KG1 (cell line): ENCODE data around the gene PPM1H.
"Not testable (repeated sequence)": the region's sequence is repeated elsewhere in the genome, so short reads cannot be mapped to it uniquely, and the experiment has no call there.

ENCODE experiments used
- DNase-seq: peaks from one replicate; lab custom pipeline; 2025; lab: John Stamatoyannopoulos, UW

The PPM1H gene

DNA sequence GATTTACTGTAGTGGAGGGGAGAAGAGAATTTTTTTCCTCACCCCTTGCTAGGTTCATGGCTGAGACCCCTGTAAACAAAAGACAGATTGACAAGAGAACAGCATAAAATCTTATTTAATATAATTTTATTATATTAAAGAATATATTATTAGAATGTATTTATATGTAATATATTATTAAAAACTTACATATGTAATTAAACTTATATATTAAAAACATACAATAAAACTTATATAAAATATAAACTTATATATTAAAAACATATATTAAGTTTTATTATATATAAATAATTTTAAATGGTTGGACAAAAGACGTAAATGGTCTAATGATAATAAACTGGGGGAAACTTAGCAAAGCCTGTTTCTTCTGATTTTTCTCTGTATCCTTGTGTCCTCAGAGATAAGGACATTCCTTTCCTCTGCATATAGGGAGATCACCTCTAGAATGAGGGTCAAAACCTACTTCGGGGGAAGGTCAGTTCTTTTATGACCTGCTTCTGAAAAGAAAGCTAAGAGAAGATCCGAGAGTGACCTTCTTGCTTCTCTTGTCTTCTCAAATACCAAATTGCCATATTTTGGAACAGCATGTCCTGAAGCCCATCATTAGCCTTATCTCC is 8.9 kb upstream of the PPM1H start:
- no peak for DNase-seq

DNA sequence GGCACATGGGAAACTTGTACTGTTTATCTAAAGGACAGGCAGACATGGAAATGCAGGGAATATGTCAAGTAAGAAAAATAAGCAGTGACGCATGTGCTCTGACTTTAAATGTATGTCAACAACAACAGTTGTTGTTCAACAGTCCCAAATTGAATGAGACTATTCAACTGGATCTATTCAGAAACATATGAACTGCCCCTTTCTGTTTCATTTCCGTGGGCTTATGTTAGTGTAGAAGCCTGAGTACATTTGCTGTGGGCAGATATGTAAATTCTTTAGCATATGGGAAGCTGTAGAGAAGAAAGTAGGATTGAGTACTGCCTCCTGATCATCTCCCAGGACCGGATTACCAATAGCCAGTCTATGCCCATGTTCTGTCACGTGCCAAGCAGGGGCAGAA is 7.4 kb upstream of the PPM1H start:
- not testable (repeated sequence) for DNase-seq

DNA sequence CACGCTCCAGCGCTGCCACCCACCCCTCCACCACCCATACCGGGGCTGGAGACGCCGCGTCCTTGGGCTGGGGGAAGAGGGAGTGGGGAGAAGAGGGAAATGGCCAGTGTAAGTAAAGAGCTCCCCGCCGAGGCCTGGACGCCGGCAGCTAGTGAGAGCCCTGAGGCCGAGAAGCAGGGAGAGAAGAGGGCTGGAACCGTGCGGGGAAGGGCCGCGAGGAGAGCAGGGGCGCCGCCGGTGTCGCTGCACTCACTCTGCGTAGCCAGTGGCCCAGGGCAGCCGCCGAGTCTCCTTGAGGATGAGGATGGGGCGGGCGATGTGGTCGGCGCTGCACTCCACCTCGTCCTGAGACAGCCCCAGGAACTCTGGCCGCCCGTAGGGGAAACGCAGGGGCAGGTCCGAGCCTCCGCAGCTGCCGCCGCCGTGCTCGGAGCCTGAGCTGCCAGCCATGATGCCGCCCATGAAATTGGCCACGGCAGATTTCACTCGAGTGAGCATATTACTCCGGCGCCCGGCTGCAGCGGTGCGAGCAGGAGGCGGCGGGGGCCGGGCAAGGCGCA is 631 bp downstream of the PPM1H start:
- DNase-seq, result no peak

DNA sequence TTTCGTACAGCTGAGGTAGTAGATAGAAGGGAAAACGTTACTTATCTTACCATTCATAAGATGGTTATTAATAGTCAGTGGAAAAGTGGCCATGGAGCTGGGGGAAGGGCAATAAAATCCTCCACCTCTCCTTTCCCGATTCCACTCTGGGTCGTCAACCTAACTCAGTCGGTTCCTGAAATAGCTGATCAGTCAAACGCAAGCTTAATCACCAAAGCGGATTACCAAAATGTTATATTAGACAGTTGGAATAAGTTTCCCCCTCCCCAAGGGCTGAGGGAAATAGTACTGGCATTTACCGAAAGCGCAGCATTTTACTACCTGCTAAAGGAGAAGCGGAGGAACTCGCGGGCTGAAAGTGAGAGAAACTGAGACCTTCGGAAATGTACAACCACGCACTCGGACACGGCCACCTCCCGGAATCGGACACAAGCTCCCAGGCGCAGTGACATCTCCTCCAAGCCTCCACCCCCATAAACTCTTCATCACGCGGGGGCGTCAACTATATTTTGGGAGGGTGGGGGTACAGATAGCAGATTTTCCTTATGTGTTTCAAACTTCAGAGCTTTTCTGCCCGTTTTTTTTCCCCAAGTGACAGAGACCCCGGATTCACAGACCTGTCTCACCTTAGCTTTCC is 1.2 kb downstream of the PPM1H start:
- no peak for DNase-seq

DNA sequence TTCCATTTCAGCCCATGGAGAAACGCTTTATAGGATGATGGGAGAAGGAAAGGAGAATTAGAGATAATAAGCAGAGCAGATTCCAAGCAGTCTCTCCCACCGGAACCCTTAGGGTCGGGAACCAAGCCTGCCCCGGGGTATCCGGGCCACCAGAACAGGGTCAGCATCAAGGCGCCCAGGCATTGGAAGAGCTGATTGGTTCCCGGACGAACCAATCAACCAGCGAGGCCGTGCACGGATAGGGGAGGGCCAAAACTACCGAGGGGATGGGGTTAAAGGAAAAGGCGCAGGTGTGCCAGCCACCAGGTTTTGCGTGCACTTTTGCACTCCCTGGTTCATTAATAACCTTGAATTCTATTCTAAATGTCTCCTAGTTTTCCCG is 1.7 kb downstream of the PPM1H start:
- no peak for DNase-seq

DNA sequence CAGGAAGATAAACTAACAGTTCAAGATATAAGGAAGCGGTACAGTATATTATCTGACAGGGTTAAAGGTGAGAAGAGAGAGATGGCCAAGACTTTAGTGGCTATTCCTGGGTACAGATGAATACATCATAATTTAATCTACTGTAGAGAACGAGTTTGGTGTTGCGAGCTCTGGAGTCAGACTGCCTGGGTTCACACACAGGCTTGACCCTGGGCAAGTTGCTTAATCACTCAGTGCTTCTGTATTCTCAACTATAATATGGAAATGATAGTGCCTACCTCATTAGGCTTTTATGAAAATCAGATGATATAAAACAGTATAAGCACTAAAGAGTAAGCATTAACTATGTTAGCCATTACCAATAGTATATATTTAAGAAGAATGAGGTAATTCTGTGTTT is 3.5 kb downstream of the PPM1H start:
- no peak for DNase-seq

DNA sequence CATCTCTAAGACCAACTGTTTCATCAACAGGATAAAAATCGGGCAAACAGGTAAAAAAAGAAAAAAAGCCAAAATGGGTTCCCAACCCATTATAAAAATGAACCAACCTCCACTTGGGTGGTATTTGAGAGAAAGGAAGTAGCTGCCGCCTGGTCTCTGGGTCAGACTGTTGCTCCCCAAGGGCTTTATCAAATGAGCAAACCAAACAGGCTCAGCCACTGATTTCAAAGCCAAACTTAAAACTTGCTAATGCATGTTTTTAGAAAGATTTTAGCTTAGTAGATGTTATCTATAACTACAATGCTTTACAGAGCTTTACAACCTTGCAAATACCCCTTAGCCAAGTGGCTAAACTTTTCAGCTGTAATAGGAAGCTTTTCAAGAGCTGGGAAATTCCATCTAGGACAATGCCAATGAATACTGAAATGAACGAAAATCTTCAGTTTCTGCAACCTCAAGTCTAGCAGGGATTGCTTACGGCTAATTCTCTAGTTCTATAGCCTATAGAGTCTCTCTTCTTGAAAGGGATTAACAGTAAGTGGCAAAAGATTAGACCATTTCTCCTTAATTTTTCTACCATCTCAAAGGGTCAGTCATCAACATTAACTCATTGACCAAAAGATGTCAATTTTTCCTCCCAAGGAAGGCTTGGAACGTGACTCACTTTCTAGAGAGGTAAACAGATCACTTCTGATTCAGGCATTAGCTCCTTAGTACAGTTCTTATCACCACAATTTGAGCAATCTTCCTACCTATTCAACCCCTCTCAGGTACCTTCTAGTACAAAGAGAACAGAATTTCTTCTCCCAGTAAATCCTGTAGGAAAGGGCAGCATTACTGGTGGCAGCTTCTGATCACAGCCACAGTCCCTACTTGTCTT is 4.2 kb downstream of the PPM1H start:
- DNase-seq, result no peak

DNA sequence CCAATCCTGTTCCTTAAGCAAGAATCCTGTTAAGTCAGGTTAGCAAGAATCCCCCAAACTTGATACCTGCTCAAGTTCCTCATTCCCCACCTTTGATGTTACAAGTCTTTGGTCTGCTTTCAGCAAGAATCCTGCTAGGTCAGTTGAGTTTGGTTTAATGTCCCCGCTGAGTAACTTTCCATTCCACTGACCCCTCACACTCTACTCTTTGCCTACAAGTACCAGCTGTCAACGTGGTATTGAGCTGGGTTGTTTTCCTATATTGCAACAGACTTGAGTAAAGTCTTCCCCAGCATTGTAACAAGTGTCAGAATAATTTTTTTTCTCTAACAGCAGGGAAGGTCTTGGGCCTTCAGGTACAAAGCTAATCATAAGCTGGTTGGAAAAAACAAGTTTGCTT is 6.3 kb downstream of the PPM1H start:
- DNase-seq, result no peak

DNA sequence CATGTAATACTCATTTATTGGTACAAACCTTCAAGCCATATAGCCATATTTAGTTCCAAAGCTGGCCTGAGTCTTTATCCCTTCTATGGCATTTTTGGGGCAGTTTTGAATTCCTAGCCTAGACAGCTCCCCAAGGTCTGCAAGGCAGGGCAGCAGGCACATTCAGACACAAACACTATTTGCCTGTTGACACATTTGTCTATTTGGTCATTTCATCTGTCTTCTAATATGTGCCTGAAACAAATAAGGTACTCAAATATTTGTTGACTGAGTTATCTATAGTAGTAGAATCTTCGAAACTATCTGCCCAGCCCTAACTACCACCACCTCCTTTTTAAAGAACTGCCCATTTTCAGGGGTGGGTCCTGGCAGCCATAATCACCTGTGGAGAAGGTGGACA is 9.3 kb downstream of the PPM1H start:
- DNase-seq, result no peak

DNA sequence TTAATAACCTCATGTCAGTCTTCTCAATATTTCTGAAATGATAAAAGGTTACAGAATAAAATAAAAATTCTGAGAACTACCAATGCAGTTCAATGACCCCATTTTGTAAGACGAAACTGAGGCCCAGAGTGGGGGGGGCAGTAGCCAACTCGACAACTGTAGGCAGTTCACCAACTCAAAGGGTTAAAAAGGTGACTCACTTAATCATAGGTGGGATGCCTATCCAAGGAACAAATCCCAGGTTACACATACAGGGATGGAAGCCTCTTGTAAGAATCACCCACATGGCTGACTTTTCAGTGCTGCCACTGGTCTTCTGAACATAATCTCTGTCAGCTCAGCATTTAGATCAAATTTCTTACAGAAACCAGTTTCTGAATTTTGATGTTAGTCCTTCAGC is 10.9 kb downstream of the PPM1H start:
- DNase-seq, result no peak

DNA sequence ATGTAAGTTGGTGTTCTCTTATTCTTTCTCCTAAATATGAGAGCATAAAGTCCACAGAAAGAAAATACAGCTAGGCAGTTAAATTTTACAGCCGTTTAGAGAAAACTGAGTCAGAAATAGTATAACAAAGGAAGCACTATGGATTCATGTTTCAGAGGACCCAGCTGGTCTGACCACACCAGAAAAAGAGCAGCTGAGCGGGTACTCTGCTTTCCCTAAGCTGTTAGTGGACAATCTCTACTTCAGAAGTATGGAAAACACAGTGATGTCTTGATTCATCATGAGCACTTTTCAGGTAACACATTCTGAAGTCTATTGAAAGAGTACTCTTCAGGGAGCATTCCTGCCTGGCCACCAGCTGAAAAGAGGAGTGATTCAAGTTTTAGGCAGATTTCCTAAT is 12.4 kb downstream of the PPM1H start:
- DNase-seq, result no peak

DNA sequence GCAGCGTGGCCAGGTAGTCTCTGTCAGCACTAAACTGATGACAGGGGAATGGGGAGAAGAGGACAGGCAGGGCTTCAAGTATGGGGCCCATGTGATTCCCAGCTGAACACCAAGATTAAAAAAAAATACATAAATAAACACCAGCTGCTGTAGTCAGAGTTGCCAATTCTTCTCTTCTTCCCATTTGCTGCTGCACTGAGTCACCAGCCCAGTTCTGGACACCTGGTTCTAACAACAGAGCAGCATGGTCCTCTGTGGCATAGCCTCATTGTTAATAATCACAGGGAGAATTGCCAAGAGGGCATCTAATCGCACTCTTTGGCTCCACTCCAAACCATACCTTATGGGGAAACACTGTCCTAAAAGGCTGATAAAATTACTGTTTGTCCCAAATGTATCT is 15.1 kb downstream of the PPM1H start:
- DNase-seq, result no peak

DNA sequence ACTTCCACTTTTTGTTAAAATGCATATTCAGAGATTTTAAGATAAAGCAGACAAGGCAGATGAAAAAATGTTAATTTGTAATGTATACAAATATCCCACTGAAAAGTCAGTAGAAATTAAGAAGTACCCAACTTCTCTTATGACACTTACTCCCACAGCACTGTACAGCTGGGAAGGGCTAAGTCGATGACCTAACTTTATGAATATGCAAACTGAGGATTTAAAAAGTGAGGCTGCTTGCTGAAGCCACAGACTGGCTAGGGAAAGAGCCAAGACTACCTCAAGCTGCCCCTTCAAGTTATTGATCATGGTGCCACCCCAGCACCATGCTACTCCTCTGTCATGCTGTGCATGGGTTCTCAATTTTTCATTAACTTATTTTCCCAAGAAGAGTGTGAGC is 17.0 kb downstream of the PPM1H start:
- no peak for DNase-seq

DNA sequence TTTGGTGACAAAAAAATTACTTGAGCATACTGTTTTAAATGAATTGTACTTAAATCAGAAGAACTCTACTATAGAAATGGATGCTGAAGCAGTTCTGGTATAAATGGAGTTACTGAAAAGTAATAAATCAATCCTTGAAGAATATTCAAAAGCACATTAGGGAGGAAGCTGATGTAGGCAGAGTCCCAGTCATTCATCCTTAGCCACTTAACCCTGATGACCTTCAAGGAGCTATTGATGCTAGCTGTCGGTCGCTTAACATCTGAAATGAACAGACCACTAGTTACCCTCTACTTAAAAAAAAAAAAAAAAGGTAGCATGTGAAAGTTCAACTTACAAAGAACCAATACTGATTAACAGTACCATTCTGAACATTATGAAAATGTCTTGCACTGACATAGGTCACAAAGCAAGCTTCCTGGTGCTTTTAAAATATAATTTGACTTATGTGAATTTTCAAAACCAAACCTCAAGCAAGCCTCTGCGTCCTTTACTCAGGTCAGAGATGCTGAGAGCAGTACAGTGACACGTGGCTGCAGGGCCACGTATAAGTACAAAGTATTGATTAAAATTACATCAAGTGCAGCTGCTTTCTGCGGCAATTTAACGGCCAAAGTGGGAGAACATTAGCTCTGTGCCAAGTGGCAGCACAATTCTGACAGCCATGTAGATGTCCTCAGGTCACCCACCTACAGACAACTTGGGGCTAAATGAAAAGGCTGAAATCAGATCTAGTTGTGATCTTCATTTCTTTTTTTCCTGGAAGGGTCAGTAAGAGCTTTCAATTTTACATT is 18.1 kb downstream of the PPM1H start:
- no peak for DNase-seq

DNA sequence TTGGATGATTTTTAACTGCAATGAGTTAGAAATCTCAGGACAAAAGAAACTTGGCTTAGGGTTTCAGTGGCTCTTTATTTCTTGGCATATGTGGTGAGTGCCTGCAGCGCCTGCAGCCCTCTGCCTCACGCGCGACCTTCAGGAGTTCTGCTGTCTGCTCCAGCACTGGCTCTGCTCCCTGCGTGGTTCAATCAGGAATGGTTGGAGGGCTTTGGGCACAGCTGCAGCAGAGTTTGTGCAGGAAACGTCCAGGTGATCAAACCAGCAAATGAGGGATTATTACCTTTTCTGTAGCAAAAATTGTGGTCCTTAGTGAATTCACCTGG is 19.8 kb downstream of the PPM1H start:
- no peak for DNase-seq

DNA sequence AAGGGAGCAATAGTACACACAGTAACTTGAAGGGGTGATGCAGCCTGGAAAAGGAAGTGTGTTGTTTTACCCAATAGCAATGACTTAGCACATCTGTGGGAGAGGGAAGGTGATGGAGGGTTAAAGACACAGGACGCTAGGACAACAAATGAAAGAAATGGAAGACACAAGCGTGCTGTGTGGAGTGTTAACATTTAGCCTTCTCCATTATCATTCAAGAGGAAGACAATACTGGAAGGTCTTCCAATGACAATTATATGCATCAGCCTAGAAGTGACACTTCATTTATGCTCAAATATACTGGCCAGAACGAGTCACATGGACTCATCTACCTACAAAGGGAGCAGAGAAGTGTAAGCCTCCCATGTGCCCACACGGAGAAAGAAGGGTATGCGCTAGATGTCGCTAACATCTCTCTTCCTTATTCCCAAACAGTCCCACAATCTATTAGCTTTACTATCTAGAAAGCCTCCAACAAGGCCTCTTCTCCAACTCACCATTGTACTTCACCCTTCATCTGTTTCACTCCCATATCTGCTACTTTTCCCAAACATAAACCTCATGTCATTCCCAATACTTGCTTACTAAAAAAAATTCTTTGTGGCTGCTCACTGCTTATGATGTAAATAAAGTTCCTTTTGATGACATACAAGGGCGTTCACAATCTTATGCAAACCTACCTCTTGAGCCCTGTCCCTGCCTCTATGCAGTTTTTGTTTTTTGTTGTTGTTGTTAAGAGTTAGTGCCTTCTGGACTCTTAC is 20.3 kb downstream of the PPM1H start:
- no peak for DNase-seq

DNA sequence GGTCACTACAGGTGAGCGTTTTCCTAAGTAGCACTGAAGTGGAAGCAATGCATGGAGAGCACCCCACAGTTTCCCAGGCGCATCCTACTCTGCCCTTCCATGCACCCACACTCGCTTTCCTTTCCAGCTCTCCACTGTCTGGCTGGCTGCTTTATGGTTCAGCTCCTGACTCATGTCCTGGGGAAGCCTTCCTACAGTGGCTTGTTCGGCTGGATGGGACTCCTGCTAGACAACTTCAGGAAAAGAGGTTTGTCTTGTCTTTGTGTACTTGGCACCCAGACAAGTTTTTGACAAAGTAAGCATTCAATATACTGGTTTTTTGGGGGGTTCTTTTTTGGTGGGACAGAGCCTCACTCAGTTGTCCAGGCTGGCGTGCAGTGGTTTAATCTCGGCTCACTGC is 21.6 kb downstream of the PPM1H start:
- no peak for DNase-seq

DNA sequence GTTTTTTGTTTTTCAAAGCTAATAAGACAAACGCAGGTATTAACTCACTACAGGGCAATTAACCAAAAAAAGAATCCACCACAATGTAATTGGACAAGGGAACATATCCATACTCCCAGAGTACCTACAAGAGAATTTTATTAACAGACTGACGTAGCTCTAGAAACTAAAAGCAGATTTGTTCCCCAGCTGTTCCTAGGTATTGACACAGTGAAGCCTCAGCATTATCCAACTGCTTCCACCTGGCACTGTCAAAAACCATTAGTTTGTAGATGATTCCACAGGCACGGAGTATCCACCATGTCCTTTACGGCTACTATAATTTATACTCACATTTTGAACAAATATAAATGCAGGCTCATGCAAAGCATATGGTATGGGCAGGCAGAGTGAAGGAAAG is 22.3 kb downstream of the PPM1H start:
- no peak for DNase-seq

DNA sequence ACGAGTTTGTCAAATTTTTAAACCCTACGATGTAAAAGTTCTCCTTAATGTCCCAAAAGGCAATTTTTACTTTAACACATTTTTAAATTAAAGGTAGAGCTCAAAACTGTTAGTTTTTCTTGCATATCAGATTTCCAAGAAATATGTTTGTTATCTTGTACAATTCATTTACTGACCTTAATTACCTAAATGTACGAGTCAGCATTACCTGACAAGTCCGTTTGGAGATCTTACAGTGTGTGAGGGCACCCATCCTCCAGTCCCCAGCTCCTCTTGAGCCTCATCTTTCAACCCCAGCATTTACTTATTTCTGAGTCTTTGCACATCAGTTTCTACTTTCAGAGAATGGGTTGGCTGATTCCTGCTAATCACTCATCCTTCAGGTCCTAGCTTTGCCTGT is 23.7 kb downstream of the PPM1H start:
- DNase-seq, result no peak

DNA sequence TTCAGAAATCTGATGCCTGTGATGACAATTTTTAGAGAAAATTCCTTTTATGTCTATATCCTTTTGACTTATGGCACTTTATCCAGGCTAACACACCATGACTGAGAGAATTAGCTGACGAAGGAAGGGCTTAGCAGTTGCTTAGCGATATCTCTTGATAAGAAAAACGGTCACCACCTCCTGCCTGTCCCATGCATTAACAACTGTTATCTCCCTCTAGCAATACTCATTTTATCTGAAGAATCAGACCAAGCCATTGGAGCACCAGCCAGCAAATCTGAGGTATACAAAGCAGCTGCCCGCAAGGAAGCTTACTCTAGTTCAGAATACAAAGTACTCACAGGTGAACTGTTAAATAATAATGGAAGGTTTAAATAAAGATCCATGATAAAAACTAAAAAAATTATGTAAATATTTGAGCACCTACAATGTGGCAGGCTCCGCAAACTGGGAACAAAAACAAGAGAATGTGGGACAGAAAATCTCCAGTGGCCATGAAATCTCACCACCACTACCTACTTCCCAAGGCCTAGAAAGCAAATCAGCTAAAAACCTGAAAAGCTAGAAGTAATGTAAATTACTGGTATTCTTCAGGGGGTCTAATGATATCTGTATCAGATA is 24.3 kb downstream of the PPM1H start:
- DNase-seq, result no peak

DNA sequence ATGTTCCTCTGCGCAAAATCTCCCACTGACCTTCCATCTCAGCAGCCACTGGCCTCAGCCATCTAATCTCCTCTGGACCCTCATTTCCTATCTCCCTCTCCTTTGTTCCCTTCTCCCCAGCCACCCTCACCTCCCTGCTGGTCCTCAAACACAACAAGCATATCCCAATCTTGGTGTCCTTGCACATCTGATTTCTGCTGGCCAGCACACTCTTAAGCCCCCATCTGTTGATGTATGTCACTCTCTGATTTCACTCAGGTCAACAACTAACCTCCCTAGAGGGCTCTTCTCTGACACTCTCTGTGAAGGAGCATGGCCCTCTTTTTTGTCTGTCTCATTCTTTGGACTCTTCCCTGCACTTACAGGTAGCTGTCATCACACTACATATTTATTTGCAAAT is 25.6 kb downstream of the PPM1H start:
- DNase-seq, result no peak
